ENCODE results near the gene MTHFR. TPM values are rescaled to one million over a fixed set of nuclear protein-coding genes. Genes with fewer than 3 reads are reported as not detected.

The MTHFR gene
- total RNA-seq, 1 donor from 2014 or later, result 47.9 TPM

- DNase-seq (ENCODE audit: extremely low spot score in 2 of 2), result no peak
- Histone ChIP-seq H3K27ac (no peak overlapping the region), H3K4me3 (no peak overlapping the region), H3K36me3 (no peaks in the 10 kb centered on the region), H3K27me3 (peaks cover 5% of the 10 kb centered on the region), H3K4me1 (peaks cover 8% of the 10 kb centered on the region), H3K9me3 (no peaks in the 10 kb centered on the region)
- no peak for TF ChIP-seq POLR2A (IDR thresholded peaks at IDR 0.05)
- TF ChIP-seq POLR2AphosphoS5 (IDR thresholded peaks at IDR 0.05; ENCODE audit: insufficient read depth in 1 of 2, low read depth in 1 of 2), result no peak
- TF ChIP-seq CTCF (IDR thresholded peaks at IDR 0.05), result no peak
- intact Hi-C loops (cut with DNase I), result no loop called here
These were observed 44.5 kb downstream of the MTHFR start for GRCh38 chr1:11761285-11761684.

- Histone ChIP-seq H3K9me3 (no peaks in the 10 kb centered on the region), H3K36me3 (no peaks in the 10 kb centered on the region), H3K4me3 (no peak overlapping the region), H3K27me3 (peaks cover 5% of the 10 kb centered on the region), H3K4me1 (peaks cover 8% of the 10 kb centered on the region), H3K27ac (no peak overlapping the region)
- DNase-seq (ENCODE audit: extremely low spot score in 2 of 2), result no peak
- intact Hi-C loops (cut with DNase I), result no loop called here
- TF ChIP-seq CTCF (IDR thresholded peaks at IDR 0.05), result no peak
- no peak for TF ChIP-seq POLR2AphosphoS5 (IDR thresholded peaks at IDR 0.05; ENCODE audit: insufficient read depth in 1 of 2, low read depth in 1 of 2)
- no peak for TF ChIP-seq POLR2A (IDR thresholded peaks at IDR 0.05)
These were observed 46.0 kb downstream of the MTHFR start for GRCh38 chr1:11759791-11760190.

GRCh38 chr1:11757047-11757446, 48.7 kb downstream of the MTHFR start:
- Histone ChIP-seq H3K4me1 (peaks cover 4% of the 10 kb centered on the region), H3K36me3 (no peaks in the 10 kb centered on the region), H3K9me3 (no peaks in the 10 kb centered on the region), H3K27ac (no peak overlapping the region), H3K27me3 (peaks cover 4% of the 10 kb centered on the region), H3K4me3 (no peak overlapping the region)
- intact Hi-C loops (cut with DNase I), result no loop called here
- DNase-seq (ENCODE audit: extremely low spot score in 2 of 2), result no peak
- no peak for TF ChIP-seq POLR2AphosphoS5 (IDR thresholded peaks at IDR 0.05; ENCODE audit: insufficient read depth in 1 of 2, low read depth in 1 of 2)
- no peak for TF ChIP-seq CTCF (IDR thresholded peaks at IDR 0.05)
- TF ChIP-seq POLR2A (IDR thresholded peaks at IDR 0.05), result no peak

- H3K27ac ChIP-seq, result no peak overlapping the region
- no peak for DNase-seq (ENCODE audit: extremely low spot score in 2 of 2)
- H3K9me3 ChIP-seq, result no peaks in the 10 kb centered on the region
- H3K36me3 ChIP-seq, result peaks cover 0 to 10% of the 10 kb centered on the region in 2 donors
- no peaks in the 10 kb centered on the region for H3K4me1 ChIP-seq
- no peaks in the 10 kb centered on the region for H3K27me3 ChIP-seq
- no peak overlapping the region for H3K4me3 ChIP-seq
- TF ChIP-seq CTCF (IDR thresholded peaks at IDR 0.05) (no peak), POLR2A (IDR thresholded peaks at IDR 0.05) (no peak), POLR2AphosphoS5 (IDR thresholded peaks at IDR 0.05; ENCODE audit: insufficient read depth in 1 of 2, low read depth in 1 of 2) (no peak)
- intact Hi-C loops (cut with DNase I), result no loop called here
These were observed 52.1 kb downstream of the MTHFR start for GRCh38 chr1:11753555-11754208.

- Histone ChIP-seq H3K36me3 (peaks cover 0 to 13% of the 10 kb centered on the region in 2 donors), H3K27ac (no peak overlapping the region), H3K4me3 (no peak overlapping the region), H3K9me3 (no peaks in the 10 kb centered on the region), H3K27me3 (no peaks in the 10 kb centered on the region), H3K4me1 (no peaks in the 10 kb centered on the region)
- no peak for TF ChIP-seq CTCF (IDR thresholded peaks at IDR 0.05)
- TF ChIP-seq POLR2A (IDR thresholded peaks at IDR 0.05), result no peak
- no peak for TF ChIP-seq POLR2AphosphoS5 (IDR thresholded peaks at IDR 0.05; ENCODE audit: insufficient read depth in 1 of 2, low read depth in 1 of 2)
- intact Hi-C loops (cut with DNase I), result no loop called here
- DNase-seq (ENCODE audit: extremely low spot score in 2 of 2), result no peak
These were observed 53.2 kb downstream of the MTHFR start for GRCh38 chr1:11752359-11753088.

Data from vagina (tissue), 2 donors.